DND-41 (cell line): Measurements from ENCODE around the gene FRMD7.

Experiments
- ATAC-seq: fragments of 200-7000 bp; cut with Tn5 transposase; 3 replicates; pipeline ENCODE4 v1.9.1; 2021; ENCODE audit warnings: low read depth; ENCODE audit not compliant: insufficient read depth
- DNase-seq: peaks from one replicate; pipeline ENCODE4 v3.0.0-alpha.2; 2020
- H2AFZ ChIP-seq: 2 replicates; pipeline ENCODE4 v1.6.0; 2012; ENCODE audit warnings: low read depth, low read length
- H3K27ac ChIP-seq: 2 replicates; pipeline ENCODE4 v1.5.1; 2012; ENCODE audit warnings: low read length, inconsistent platforms
- H3K27me3 ChIP-seq: fragments of 200-600 bp; sonication (generic); 2 replicates; pipeline ENCODE4 v1.6.0; 2012; ENCODE audit warnings: low read length, mild to moderate bottlenecking, inconsistent platforms; ENCODE audit not compliant: insufficient read depth, poor library complexity
- H3K36me3 ChIP-seq: 2 replicates; pipeline ENCODE4 v1.5.1; 2012; ENCODE audit warnings: low read length, inconsistent platforms; ENCODE audit not compliant: insufficient read depth
- H3K4me1 ChIP-seq: 2 replicates; pipeline ENCODE4 v1.5.1; 2012; ENCODE audit warnings: mild to moderate bottlenecking, low read length; ENCODE audit not compliant: insufficient read depth
- H3K4me2 ChIP-seq: 2 replicates; pipeline ENCODE4 v1.6.0; 2012; ENCODE audit warnings: mild to moderate bottlenecking, moderate library complexity, low read length, inconsistent platforms; ENCODE audit not compliant: insufficient read depth
- H3K4me3 ChIP-seq, 2 experiments: fragments of 200-600 bp in 1 of 2; shearing (Covaris generic) in 1 of 2; 2 replicates each; pipeline ENCODE4 v1.5.1; 2012 to 2016; ENCODE audit warnings: inconsistent platforms in 2 of 2, low read length in 2 of 2, mild to moderate bottlenecking in 2 of 2, low read depth in 1 of 2, moderate library complexity in 1 of 2
- H3K79me2 ChIP-seq: 2 replicates; pipeline ENCODE4 v1.6.0; 2012; ENCODE audit warnings: low read length, inconsistent platforms; ENCODE audit not compliant: insufficient read depth
- H3K9ac ChIP-seq: 2 replicates; pipeline ENCODE4 v1.6.0; 2012; ENCODE audit warnings: low read depth, mild to moderate bottlenecking, inconsistent platforms, low read length, moderate library complexity
- H3K9me3 ChIP-seq: 2 replicates; pipeline ENCODE4 v1.5.1; 2012; ENCODE audit warnings: low read length, moderate library complexity, mild to moderate bottlenecking, inconsistent platforms; ENCODE audit not compliant: insufficient read depth, severe bottlenecking
- H4K20me1 ChIP-seq: 2 replicates; pipeline ENCODE4 v1.6.0; 2012; ENCODE audit warnings: low read length; ENCODE audit not compliant: insufficient read depth
- CTCF ChIP-seq: IDR thresholded peaks from 2 replicates; pipeline ENCODE4 v1.5.1; 2012; ENCODE audit warnings: borderline replicate concordance, low read length, moderate library complexity, mild to moderate bottlenecking; ENCODE audit not compliant: poor library complexity, severe bottlenecking; ENCODE audit errors: extremely low read depth
- EZH2 ChIP-seq: IDR thresholded peaks from 3 replicates; pipeline ENCODE4 v1.6.1; 2012; ENCODE audit warnings: borderline replicate concordance, low read depth, mild to moderate bottlenecking, moderate library complexity, low read length, inconsistent platforms; ENCODE audit not compliant: severe bottlenecking

The FRMD7 gene

GRCh38 chrX:132115792-132116191 lies 12.0 kb downstream of the FRMD7 start:
- H3K9ac ChIP-seq, result no peak overlapping the region
- H3K4me2 ChIP-seq, result no peak overlapping the region
- no peak overlapping the region for H3K27ac ChIP-seq
- H3K9me3 ChIP-seq, result no peaks in the 10 kb centered on the region
- H3K4me1 ChIP-seq, result no peaks in the 10 kb centered on the region
- ATAC-seq (no peak), DNase-seq (no peak)
- TF ChIP-seq EZH2 (no peak), CTCF (no peak)
- no peak overlapping the region for H2AFZ ChIP-seq
- H3K27me3 ChIP-seq, result no peaks in the 10 kb centered on the region
- H3K36me3 ChIP-seq, result no peaks in the 10 kb centered on the region
- H3K4me3 ChIP-seq, result no peak overlapping the region
- H3K79me2 ChIP-seq, result no peaks in the 10 kb centered on the region
- H4K20me1 ChIP-seq, result no peaks in the 10 kb centered on the region

DNA sequence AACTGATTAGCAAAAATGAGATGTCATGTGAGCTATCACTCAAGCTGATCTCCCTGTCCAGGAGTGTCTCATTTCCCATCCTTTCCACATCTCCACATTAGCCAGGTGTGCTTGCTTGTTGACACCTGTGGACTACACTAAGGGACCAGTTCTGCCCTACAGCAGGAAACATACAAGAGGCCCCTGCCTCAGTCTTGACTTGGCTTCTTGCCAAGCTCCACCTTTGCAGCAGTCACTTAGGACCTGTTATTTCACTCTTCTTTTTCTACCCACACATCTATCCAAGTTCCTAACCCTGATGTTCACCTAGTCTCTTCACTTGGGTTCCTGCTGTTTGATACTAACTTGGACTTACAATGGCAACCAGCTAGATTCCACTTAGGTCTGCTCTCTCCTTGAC lies 13.2 kb downstream of the FRMD7 start:
- Histone ChIP-seq H3K9me3 (no peaks in the 10 kb centered on the region), H3K27ac (no peak overlapping the region), H3K27me3 (no peaks in the 10 kb centered on the region), H3K36me3 (no peaks in the 10 kb centered on the region), H4K20me1 (no peaks in the 10 kb centered on the region), H2AFZ (no peak overlapping the region), H3K4me1 (no peaks in the 10 kb centered on the region), H3K79me2 (no peaks in the 10 kb centered on the region), H3K4me3 (no peak overlapping the region), H3K4me2 (no peak overlapping the region), H3K9ac (no peak overlapping the region)
- no peak for ATAC-seq
- DNase-seq, result no peak
- TF ChIP-seq CTCF, result no peak
- no peak for TF ChIP-seq EZH2

GRCh38 chrX:132107291-132107690 lies 20.5 kb downstream of the FRMD7 start:
- TF ChIP-seq CTCF (no peak), EZH2 (no peak)
- no peaks in the 10 kb centered on the region for H3K27me3 ChIP-seq
- no peak overlapping the region for H3K4me3 ChIP-seq

GRCh38 chrX:132101799-132102198 lies 26.0 kb downstream of the FRMD7 start:
- no peak overlapping the region for H3K4me3 ChIP-seq
- H3K4me2 ChIP-seq, result no peak overlapping the region
- no peak overlapping the region for H2AFZ ChIP-seq
- ATAC-seq (no peak), DNase-seq (no peak)
- no peaks in the 10 kb centered on the region for H4K20me1 ChIP-seq
- H3K27ac ChIP-seq, result no peak overlapping the region
- no peaks in the 10 kb centered on the region for H3K4me1 ChIP-seq
- TF ChIP-seq CTCF (no peak), EZH2 (no peak)
- no peaks in the 10 kb centered on the region for H3K79me2 ChIP-seq
- no peaks in the 10 kb centered on the region for H3K36me3 ChIP-seq
- no peak overlapping the region for H3K9ac ChIP-seq
- no peaks in the 10 kb centered on the region for H3K27me3 ChIP-seq
- H3K9me3 ChIP-seq, result no peaks in the 10 kb centered on the region

More at GRCh38 chrX:132107291-132107690, 20.5 kb downstream of the FRMD7 start:
- no peaks in the 10 kb centered on the region for H4K20me1 ChIP-seq
- H3K79me2 ChIP-seq, result no peaks in the 10 kb centered on the region
- no peak overlapping the region for H3K27ac ChIP-seq
- ATAC-seq (no peak), DNase-seq (no peak)
- no peaks in the 10 kb centered on the region for H3K36me3 ChIP-seq
- no peaks in the 10 kb centered on the region for H3K9me3 ChIP-seq
- H2AFZ ChIP-seq, result no peak overlapping the region
- H3K4me1 ChIP-seq, result no peaks in the 10 kb centered on the region
- no peak overlapping the region for H3K9ac ChIP-seq
- no peak overlapping the region for H3K4me2 ChIP-seq
